Panc1 (cell line): ENCODE data around the gene IZUMO4. TPM values are rescaled to one million over a fixed set of nuclear protein-coding genes. Genes with fewer than 3 reads are reported as not detected.

Source experiments
- ATAC-seq: fragments of 200-7000 bp; cut with Tn5 transposase; 2 replicates; pipeline ENCODE4 v1.9.1; 2020; ENCODE audit warnings: mild to moderate bottlenecking, moderate library complexity
- BruUV-seq: library from RNA; stranded (reverse); fragments of 400-500 nt; replicated peaks from 2 replicates; lab custom pipeline; 2021; lab: Mats Ljungman, UMichigan
- CTCF ChIA-PET: fragments of 300-600 bp; sonication (Branson Sonifier 250); formaldehyde crosslinking; loops from one replicate; lab custom pipeline; 2022; ENCODE audit warnings: antibody characterized with exemption; lab: Charles Lee
- POLR2A ChIA-PET: fragments of 300-600 bp; sonication (Branson Sonifier 250); formaldehyde crosslinking; loops from one replicate; lab custom pipeline; 2022; ENCODE audit warnings: antibody characterized with exemption; lab: Charles Lee
- DNase-seq: peaks from one replicate; pipeline ENCODE4 v3.0.0-alpha.2; 2010; ENCODE audit warnings: low read depth, low spot score
- H3K27ac ChIP-seq: 2 replicates; pipeline ENCODE4 v1.5.1; 2011; ENCODE audit warnings: mild to moderate bottlenecking, low read length, inconsistent platforms
- H3K27me3 ChIP-seq: fragments of 200-500 bp; sonication (Bioruptor generic); 2 replicates; pipeline ENCODE4 v1.6.0; 2014; ENCODE audit warnings: low read length, inconsistent platforms; ENCODE audit not compliant: control insufficient read depth, insufficient read depth
- H3K36me3 ChIP-seq: fragments of 200-500 bp; sonication (Bioruptor generic); 2 replicates; pipeline ENCODE4 v1.5.1; 2014; ENCODE audit warnings: inconsistent platforms, mild to moderate bottlenecking, low read length, moderate library complexity; ENCODE audit not compliant: control insufficient read depth, insufficient read depth
- H3K4me1 ChIP-seq: 2 replicates; pipeline ENCODE4 v1.5.1; 2011; ENCODE audit warnings: inconsistent platforms, mild to moderate bottlenecking, low read length, moderate library complexity; ENCODE audit not compliant: control insufficient read depth, insufficient read depth
- H3K4me3 ChIP-seq, 2 experiments: 2 replicates each; pipeline ENCODE4 v1.5.1; 2011 to 2012; ENCODE audit warnings: low read depth in 2 of 2, low read length in 2 of 2, mild to moderate bottlenecking in 2 of 2, inconsistent platforms in 1 of 2, moderate library complexity in 1 of 2
- H3K9me3 ChIP-seq: fragments of 200-500 bp; sonication (Bioruptor generic); 2 replicates; pipeline ENCODE4 v1.5.1; 2014; ENCODE audit warnings: low read depth, mild to moderate bottlenecking, inconsistent platforms, low read length, moderate library complexity; ENCODE audit not compliant: control insufficient read depth, insufficient read depth
- POLR2AphosphoS5 ChIP-seq: IDR thresholded peaks from 2 replicates; pipeline ENCODE4 v1.6.1; 2012; ENCODE audit warnings: mild to moderate bottlenecking, low read depth, low read length, moderate library complexity
- SIN3A ChIP-seq: IDR thresholded peaks from 2 replicates; pipeline ENCODE4 v1.6.1; 2012; ENCODE audit warnings: low read depth, mild to moderate bottlenecking, low read length, moderate library complexity, borderline replicate concordance; ENCODE audit not compliant: insufficient read depth
- TCF7L2 ChIP-seq: IDR thresholded peaks from 2 replicates; pipeline ENCODE4 v1.6.1; 2011; ENCODE audit warnings: mild to moderate bottlenecking, low read depth, low read length, inconsistent platforms
- in situ Hi-C: cut with HindIII; loops from 2 replicates; pipeline ENCODE4 v1.10.0; 2016; ENCODE audit warnings: low sequenced_read_pairs, low pct_unique_long_range_greater_than_20kb
- intact Hi-C: fragments of 100-400 bp; cut with micrococcal nuclease; formaldehyde crosslinking; loops from one replicate; pipeline ENCODE4 v1.10.0; 2022; ENCODE audit not compliant: unreplicated experiment
- total RNA-seq: library from RNA; stranded (reverse); gene quantifications from one replicate; pipeline ENCODE4 v1.2.1, GENCODE V29; 2021; ENCODE audit not compliant: unreplicated experiment
- TF ChIP-seq, protein P1 (sequence below), 2 experiments: IDR thresholded peaks; 2 replicates each; pipeline ENCODE4 v1.6.1; 2011 to 2012; ENCODE audit warnings: low read depth in 2 of 2, control low read depth in 1 of 2, low read length in 1 of 2, mild to moderate bottlenecking in 1 of 2, moderate library complexity in 1 of 2; ENCODE audit not compliant: insufficient read depth in 1 of 2
- TF ChIP-seq, protein P2 (sequence below): fragments of 450-650 bp; IDR thresholded peaks from 2 replicates; pipeline ENCODE4 v1.5.1; 2017; ENCODE audit warnings: mild to moderate bottlenecking

IZUMO4 gene
- total RNA-seq, 1 experiment from 2014 or later = 5.4 TPM

DNA sequence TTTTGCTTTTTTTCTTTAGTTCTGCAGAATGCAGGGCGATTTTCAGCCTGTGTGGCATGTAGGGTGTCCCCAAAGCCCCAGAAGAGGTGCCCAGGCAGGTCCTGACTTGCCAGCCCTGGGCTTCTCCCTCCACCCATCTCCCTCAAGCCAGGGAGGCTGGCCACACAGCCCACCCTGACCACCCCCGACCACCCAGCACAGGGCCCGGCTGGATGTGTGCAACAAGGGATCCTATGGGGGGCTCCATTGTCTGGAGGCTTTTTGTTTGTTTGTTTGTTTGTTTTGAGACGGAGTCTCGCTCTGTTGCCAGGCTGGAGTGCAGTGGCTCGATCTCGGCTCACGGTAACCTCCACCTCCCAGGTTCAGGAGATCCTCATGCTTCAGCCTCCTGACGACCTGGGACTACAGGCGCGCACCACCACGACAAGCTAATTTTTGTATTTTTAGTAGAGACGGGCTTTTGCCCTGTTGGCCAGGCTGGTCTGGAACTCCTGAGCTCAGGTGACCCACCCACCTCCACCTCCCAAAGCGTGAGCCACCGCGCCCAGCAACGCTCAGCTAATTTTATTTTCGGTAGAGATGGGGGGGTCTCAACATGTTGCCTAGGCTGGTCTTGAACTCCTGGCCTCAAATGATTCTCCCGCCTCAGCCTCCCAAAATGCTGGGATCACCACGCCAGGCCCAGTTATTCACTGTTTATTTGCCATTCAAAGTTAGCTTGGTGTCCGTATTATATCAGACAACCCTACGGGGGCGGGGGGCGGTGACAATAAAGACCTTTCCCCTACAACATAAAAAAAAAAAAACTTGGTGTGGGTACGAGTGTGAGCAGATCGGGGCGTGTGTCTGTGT, 37.9 kb upstream of the IZUMO4 start:
- ChIA-PET POLR2A (no interaction called here), CTCF (no interaction called here)
- Histone ChIP-seq H3K9me3 (no peaks in the 10 kb centered on the region), H3K27me3 (no peaks in the 10 kb centered on the region), H3K36me3 (no peaks in the 10 kb centered on the region), H3K4me1 (peaks cover 57% of the 10 kb centered on the region), H3K27ac (peak overlapping the region; percentile 88), H3K4me3 (no peak overlapping the region; a peak in 1 of 4 replicates)
- ATAC-seq = no peak
- TF ChIP-seq POLR2AphosphoS5 (no peak), TCF7L2 (no peak), SIN3A (no peak)
- TF ChIP-seq, protein P1, sequence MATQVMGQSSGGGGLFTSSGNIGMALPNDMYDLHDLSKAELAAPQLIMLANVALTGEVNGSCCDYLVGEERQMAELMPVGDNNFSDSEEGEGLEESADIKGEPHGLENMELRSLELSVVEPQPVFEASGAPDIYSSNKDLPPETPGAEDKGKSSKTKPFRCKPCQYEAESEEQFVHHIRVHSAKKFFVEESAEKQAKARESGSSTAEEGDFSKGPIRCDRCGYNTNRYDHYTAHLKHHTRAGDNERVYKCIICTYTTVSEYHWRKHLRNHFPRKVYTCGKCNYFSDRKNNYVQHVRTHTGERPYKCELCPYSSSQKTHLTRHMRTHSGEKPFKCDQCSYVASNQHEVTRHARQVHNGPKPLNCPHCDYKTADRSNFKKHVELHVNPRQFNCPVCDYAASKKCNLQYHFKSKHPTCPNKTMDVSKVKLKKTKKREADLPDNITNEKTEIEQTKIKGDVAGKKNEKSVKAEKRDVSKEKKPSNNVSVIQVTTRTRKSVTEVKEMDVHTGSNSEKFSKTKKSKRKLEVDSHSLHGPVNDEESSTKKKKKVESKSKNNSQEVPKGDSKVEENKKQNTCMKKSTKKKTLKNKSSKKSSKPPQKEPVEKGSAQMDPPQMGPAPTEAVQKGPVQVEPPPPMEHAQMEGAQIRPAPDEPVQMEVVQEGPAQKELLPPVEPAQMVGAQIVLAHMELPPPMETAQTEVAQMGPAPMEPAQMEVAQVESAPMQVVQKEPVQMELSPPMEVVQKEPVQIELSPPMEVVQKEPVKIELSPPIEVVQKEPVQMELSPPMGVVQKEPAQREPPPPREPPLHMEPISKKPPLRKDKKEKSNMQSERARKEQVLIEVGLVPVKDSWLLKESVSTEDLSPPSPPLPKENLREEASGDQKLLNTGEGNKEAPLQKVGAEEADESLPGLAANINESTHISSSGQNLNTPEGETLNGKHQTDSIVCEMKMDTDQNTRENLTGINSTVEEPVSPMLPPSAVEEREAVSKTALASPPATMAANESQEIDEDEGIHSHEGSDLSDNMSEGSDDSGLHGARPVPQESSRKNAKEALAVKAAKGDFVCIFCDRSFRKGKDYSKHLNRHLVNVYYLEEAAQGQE (IDR thresholded peaks at IDR 0.05; ENCODE audit: insufficient read depth in 1 of 2, low read depth in 2 of 2, low read length in 1 of 2) = no peak
- TF ChIP-seq, protein P2, sequence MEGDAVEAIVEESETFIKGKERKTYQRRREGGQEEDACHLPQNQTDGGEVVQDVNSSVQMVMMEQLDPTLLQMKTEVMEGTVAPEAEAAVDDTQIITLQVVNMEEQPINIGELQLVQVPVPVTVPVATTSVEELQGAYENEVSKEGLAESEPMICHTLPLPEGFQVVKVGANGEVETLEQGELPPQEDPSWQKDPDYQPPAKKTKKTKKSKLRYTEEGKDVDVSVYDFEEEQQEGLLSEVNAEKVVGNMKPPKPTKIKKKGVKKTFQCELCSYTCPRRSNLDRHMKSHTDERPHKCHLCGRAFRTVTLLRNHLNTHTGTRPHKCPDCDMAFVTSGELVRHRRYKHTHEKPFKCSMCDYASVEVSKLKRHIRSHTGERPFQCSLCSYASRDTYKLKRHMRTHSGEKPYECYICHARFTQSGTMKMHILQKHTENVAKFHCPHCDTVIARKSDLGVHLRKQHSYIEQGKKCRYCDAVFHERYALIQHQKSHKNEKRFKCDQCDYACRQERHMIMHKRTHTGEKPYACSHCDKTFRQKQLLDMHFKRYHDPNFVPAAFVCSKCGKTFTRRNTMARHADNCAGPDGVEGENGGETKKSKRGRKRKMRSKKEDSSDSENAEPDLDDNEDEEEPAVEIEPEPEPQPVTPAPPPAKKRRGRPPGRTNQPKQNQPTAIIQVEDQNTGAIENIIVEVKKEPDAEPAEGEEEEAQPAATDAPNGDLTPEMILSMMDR = no peak
- DNase-seq = no peak
- intact Hi-C loops = no loop called here
- BruUV-seq = no TSS peak
- in situ Hi-C loops = no loop called here

DNA sequence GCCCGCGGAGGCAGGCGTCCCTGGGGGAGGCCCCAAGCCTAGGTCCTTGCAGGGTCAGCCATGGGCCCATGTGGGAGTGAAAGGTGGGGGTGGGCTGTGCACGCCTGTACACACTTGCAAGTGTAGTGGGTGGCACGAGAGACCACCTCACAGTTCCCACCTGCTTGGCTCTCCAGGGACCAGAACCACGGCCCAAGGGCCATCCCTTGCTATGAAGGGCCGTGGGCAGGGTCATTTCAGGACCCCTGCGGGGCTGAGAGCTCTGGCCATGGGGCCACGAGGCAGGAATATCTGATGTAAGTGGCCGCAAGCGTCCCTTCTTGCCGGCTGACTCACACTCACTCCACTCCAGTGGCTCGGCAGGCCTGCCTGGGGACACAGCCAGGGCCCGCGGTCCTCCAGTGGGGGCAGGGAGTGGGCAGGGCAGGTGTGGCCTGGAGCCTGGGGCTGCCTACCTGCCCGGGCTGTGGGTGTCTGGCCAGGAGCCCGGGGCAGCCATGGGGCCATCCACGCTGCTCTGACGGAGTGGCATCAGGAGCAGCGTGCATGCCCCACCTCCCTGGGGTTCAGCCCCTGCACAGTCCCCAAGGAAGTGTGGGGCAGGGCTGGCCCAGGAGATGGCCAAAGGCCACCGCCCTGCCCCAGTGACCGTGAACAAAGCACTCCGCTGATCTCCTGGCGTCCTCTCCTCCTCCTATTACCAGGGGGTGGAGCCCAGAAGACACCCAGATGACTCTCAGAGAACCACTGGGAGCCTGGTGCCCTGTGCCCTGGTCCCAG, 37.1 kb upstream of the IZUMO4 start:
- peak; percentile 67 for ATAC-seq
- peak; percentile 67 for DNase-seq
- peak overlapping the region; percentile 88 for H3K27ac ChIP-seq
- no peaks in the 10 kb centered on the region for H3K27me3 ChIP-seq
- intact Hi-C loops (no loop called here), in situ Hi-C loops (no loop called here)
- ChIA-PET POLR2A (no interaction called here), CTCF (no interaction called here)
- H3K9me3 ChIP-seq = no peaks in the 10 kb centered on the region
- TF ChIP-seq POLR2AphosphoS5 = peak; percentile 62; the same call in 1 of the 2 replicates
- TF ChIP-seq, protein P1 (IDR thresholded peaks at IDR 0.05; ENCODE audit: insufficient read depth in 1 of 2, low read depth in 2 of 2, low read length in 1 of 2) = no peak
- TF ChIP-seq TCF7L2 = peak; percentile 86
- no peaks in the 10 kb centered on the region for H3K36me3 ChIP-seq
- peaks cover 59% of the 10 kb centered on the region for H3K4me1 ChIP-seq
- peak overlapping the region; percentile 45 to 47 for H3K4me3 ChIP-seq
- BruUV-seq = no TSS peak
